ENCODE results near the gene HIVEP1. TPM values are rescaled to one million over a fixed set of nuclear protein-coding genes. Genes with fewer than 3 reads are reported as not detected.

HIVEP1 gene
- polyA plus RNA-seq, 1 of the 3 experiments (the other 2 are of a cell fraction), result 7.7 TPM

DNA sequence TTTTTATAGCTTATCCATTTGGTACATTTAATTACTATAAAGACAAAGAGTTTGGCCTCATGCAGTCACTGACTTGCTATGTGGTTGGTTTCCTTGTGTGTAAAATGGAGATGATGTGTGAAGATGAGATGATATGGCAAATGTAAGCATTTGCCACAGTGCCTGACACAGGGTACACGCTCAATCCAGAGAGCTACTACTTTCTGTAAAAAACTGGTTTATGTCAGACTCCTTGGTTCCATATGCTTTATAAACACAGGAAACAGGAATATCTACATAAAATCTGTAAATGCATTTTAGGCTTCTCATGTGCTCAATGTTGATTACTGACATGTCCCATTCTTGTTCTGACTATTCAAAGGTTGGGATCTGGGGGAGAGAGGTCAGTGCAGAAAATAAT lies 10.4 kb downstream of the HIVEP1 start:
- no peak overlapping the region for H3K9ac ChIP-seq
- WGBS (ENCODE audit: low lambda C conversion rate), result 96% methylated on average over 1 of the region's 1 CpG
- H3K4me3 ChIP-seq (ENCODE audit: low read depth in 2 of 2, low read length in 1 of 2), result no peak overlapping the region
- no peak overlapping the region for H3K4me2 ChIP-seq
- no peaks in the 10 kb centered on the region for H3K9me3 ChIP-seq
- TF ChIP-seq NRF1 (IDR thresholded peaks at IDR 0.05; ENCODE audit: low read depth, low read length) (no peak), FOSL2 (IDR thresholded peaks at IDR 0.05; ENCODE audit: borderline replicate concordance, low read depth) (no peak), RFX5 (IDR thresholded peaks at IDR 0.05; ENCODE audit: low read length) (no peak), FOXJ3 (CRISPR knock-in tag; IDR thresholded peaks at IDR 0.05) (no peak), NFIC (IDR thresholded peaks at IDR 0.05; ENCODE audit: borderline replicate concordance) (no peak), MEF2A (IDR thresholded peaks at IDR 0.05; ENCODE audit: borderline replicate concordance, low read depth) (no peak), RCOR1 (IDR thresholded peaks at IDR 0.05; ENCODE audit: low read length) (no peak), GATA2 (CRISPR knock-in tag; IDR thresholded peaks at IDR 0.05) (no peak), RAD21 (IDR thresholded peaks at IDR 0.05; ENCODE audit: low read length) (no peak), POLR2AphosphoS5 (IDR thresholded peaks at IDR 0.05; ENCODE audit: low read depth, low read length) (no peak), EP300 (IDR thresholded peaks at IDR 0.05; ENCODE audit: borderline replicate concordance in 1 of 2, low read depth in 1 of 2, low read length in 1 of 2) (no peak), ELF1 (IDR thresholded peaks at IDR 0.05) (no peak), SMC3 (IDR thresholded peaks at IDR 0.05; ENCODE audit: low read depth, low read length) (no peak)
- TF ChIP-seq, protein P1, sequence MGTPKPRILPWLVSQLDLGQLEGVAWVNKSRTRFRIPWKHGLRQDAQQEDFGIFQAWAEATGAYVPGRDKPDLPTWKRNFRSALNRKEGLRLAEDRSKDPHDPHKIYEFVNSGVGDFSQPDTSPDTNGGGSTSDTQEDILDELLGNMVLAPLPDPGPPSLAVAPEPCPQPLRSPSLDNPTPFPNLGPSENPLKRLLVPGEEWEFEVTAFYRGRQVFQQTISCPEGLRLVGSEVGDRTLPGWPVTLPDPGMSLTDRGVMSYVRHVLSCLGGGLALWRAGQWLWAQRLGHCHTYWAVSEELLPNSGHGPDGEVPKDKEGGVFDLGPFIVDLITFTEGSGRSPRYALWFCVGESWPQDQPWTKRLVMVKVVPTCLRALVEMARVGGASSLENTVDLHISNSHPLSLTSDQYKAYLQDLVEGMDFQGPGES (IDR thresholded peaks at IDR 0.05; ENCODE audit: low read depth, low read length), result no peak
- TF ChIP-seq, protein P2, sequence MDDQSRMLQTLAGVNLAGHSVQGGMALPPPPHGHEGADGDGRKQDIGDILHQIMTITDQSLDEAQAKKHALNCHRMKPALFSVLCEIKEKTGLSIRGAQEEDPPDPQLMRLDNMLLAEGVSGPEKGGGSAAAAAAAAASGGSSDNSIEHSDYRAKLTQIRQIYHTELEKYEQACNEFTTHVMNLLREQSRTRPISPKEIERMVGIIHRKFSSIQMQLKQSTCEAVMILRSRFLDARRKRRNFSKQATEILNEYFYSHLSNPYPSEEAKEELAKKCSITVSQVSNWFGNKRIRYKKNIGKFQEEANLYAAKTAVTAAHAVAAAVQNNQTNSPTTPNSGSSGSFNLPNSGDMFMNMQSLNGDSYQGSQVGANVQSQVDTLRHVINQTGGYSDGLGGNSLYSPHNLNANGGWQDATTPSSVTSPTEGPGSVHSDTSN (IDR thresholded peaks at IDR 0.05), result no peak
- TF ChIP-seq, protein P3, sequence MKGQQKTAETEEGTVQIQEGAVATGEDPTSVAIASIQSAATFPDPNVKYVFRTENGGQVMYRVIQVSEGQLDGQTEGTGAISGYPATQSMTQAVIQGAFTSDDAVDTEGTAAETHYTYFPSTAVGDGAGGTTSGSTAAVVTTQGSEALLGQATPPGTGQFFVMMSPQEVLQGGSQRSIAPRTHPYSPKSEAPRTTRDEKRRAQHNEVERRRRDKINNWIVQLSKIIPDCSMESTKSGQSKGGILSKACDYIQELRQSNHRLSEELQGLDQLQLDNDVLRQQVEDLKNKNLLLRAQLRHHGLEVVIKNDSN (IDR thresholded peaks at IDR 0.05; ENCODE audit: borderline replicate concordance, low read depth), result no peak
- TF ChIP-seq, protein P4, sequence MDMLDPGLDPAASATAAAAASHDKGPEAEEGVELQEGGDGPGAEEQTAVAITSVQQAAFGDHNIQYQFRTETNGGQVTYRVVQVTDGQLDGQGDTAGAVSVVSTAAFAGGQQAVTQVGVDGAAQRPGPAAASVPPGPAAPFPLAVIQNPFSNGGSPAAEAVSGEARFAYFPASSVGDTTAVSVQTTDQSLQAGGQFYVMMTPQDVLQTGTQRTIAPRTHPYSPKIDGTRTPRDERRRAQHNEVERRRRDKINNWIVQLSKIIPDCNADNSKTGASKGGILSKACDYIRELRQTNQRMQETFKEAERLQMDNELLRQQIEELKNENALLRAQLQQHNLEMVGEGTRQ (IDR thresholded peaks at IDR 0.05; ENCODE audit: borderline replicate concordance, low read depth, low read length), result no peak
- no peaks in the 10 kb centered on the region for H3K9me2 ChIP-seq
- H2AFZ ChIP-seq (ENCODE audit: low read depth), result no peak overlapping the region
- H3K27me3 ChIP-seq (ENCODE audit: insufficient read depth), result no peaks in the 10 kb centered on the region
- peaks cover 19 to 25% of the 10 kb centered on the region in 2 experiments for H3K36me3 ChIP-seq (replicated peaks in 1 of 2; ENCODE audit: control insufficient read depth in 1 of 2, insufficient read depth in 2 of 2, low read length in 1 of 2)
- H3K27ac ChIP-seq (ENCODE audit: low read depth in 2 of 2, low read length in 1 of 2), result no peak overlapping the region
- ChIA-PET CTCF (no interaction called here), POLR2A (no interaction called here)
- H3K4me1 ChIP-seq (ENCODE audit: control insufficient read depth in 1 of 2, insufficient read depth in 2 of 2, low read depth in 1 of 2, low read length in 1 of 2), result peaks cover 2 to 21% of the 10 kb centered on the region in 2 experiments
- no peak for DNase-seq
- H3K79me2 ChIP-seq (ENCODE audit: insufficient read depth), result peaks cover 66% of the 10 kb centered on the region
- no peaks in the 10 kb centered on the region for H4K20me1 ChIP-seq (ENCODE audit: insufficient read depth)
- peaks cover 8% of the 10 kb centered on the region for H3F3A ChIP-seq (replicated peaks; ENCODE audit: insufficient read depth)

Measured in SK-N-SH (cell line).